Mucosa of descending colon (tissue), 3 donors: ENCODE data around the gene STEAP3. TPM values are rescaled to one million over a fixed set of nuclear protein-coding genes. Genes with fewer than 3 reads are reported as not detected.

Source experiments
- ATAC-seq: fragments of 200-7000 bp; cut with Tn5 transposase; one replicate; pipeline ENCODE4 v1.9.1; 2020; ENCODE audit warnings: mild to moderate bottlenecking, moderate library complexity
- DNase-seq, 3 donors: peaks; one replicate each; pipeline ENCODE4 v3.0.0-alpha.2; 2020
- H3K36me3 ChIP-seq: fragments of 200-600 bp; one replicate; pipeline ENCODE4 v1.8.0; 2021; ENCODE audit warnings: low read depth, mild to moderate bottlenecking
- H3K4me1 ChIP-seq: fragments of 200-600 bp; one replicate; pipeline ENCODE4 v1.8.0; 2021; ENCODE audit warnings: low read depth, mild to moderate bottlenecking
- H3K4me3 ChIP-seq: fragments of 200-600 bp; one replicate; pipeline ENCODE4 v1.8.0; 2021; ENCODE audit warnings: mild to moderate bottlenecking
- H3K9me3 ChIP-seq: fragments of 200-600 bp; one replicate; pipeline ENCODE4 v1.8.0; 2021; ENCODE audit warnings: mild to moderate bottlenecking
- CTCF ChIP-seq: fragments of 200-600 bp; IDR thresholded peaks from one replicate; pipeline ENCODE4 v1.8.0; 2022; ENCODE audit warnings: antibody characterized with exemption, mild to moderate bottlenecking
- intact Hi-C, 2 donors: fragments of 100-400 bp; cut with DNase I in 1 of 2; cut with micrococcal nuclease in 1 of 2; formaldehyde crosslinking; loops; one replicate each; pipeline versions ENCODE4 v1.11.0 to v1.11.1; 2022; cut with DNase I, micrococcal nuclease
- total RNA-seq, 3 donors: library from RNA; stranded (reverse); fragmentation: NEBNext Ultra II Directional in 2 of 3; extraction: Animal tissue kit (Norgen Biotek cat#: 25700) in 2 of 3; gene quantifications; one replicate each; pipeline versions ENCODE4 v1.2.1 to v1.2.4, GENCODE V29; 2021 to 2023
- donor health status: DM: no; HTN: no; CAD: no; lungs with moderate emphysema.
- donor health status: DM: no; HTN: no; CAD: no.
- donor health status: DM: no; HTN: yes; CAD: no.

The STEAP3 gene
- total RNA-seq, 3 donors from 2014 or later: 13.9 to 28.9 (median 15.3) TPM

- intact Hi-C loops: no loop called here
- H3K9me3 ChIP-seq: no peaks in the 10 kb centered on the region
- DNase-seq (no peak), ATAC-seq (no peak)
- no peak overlapping the region for H3K4me3 ChIP-seq
- H3K36me3 ChIP-seq: no peaks in the 10 kb centered on the region
- no peaks in the 10 kb centered on the region for H3K4me1 ChIP-seq
- TF ChIP-seq CTCF: no peak
Measured at GRCh38 chr2:119216994-119217393, 6.6 kb upstream of the STEAP3 start.

GRCh38 chr2:119218478-119219064 lies 5.1 kb upstream of the STEAP3 start:
- intact Hi-C loops: no loop called here
- Histone ChIP-seq H3K4me1 (no peaks in the 10 kb centered on the region), H3K9me3 (no peaks in the 10 kb centered on the region), H3K4me3 (no peak overlapping the region), H3K36me3 (no peaks in the 10 kb centered on the region)
- ATAC-seq (no peak), DNase-seq (no peak)
- TF ChIP-seq CTCF: no peak

- no peak for DNase-seq
- intact Hi-C loops: no loop called here
- no peak overlapping the region for H3K4me3 ChIP-seq
- no peak for ATAC-seq
- TF ChIP-seq CTCF: no peak
- H3K36me3 ChIP-seq: no peaks in the 10 kb centered on the region
- H3K4me1 ChIP-seq: peaks cover 5% of the 10 kb centered on the region
- no peaks in the 10 kb centered on the region for H3K9me3 ChIP-seq
Measured at GRCh38 chr2:119219873-119220272, 3.8 kb upstream of the STEAP3 start.

- intact Hi-C loops: no loop called here
Measured at GRCh38 chr2:119220720-119221301, 2.8 kb upstream of the STEAP3 start.

GRCh38 chr2:119221609-119222008 lies 2.0 kb upstream of the STEAP3 start:
- no peak for TF ChIP-seq CTCF
- DNase-seq (no peak), ATAC-seq (no peak)
- Histone ChIP-seq H3K36me3 (no peaks in the 10 kb centered on the region), H3K4me1 (peaks cover 10% of the 10 kb centered on the region), H3K4me3 (no peak overlapping the region), H3K9me3 (no peaks in the 10 kb centered on the region)
- intact Hi-C loops: no loop called here

More at GRCh38 chr2:119220720-119221301, 2.8 kb upstream of the STEAP3 start:
- no peak for TF ChIP-seq CTCF
- DNase-seq (no peak), ATAC-seq (no peak)
- Histone ChIP-seq H3K4me1 (peaks cover 10% of the 10 kb centered on the region), H3K4me3 (no peak overlapping the region), H3K9me3 (no peaks in the 10 kb centered on the region), H3K36me3 (no peaks in the 10 kb centered on the region)
